Natural killer cell (primary cell): ENCODE measurements around the gene SCAPER. TPM values are rescaled to one million over a fixed set of nuclear protein-coding genes. Genes with fewer than 3 reads are reported as not detected.
"Not testable (repeated sequence)": the region's sequence is repeated elsewhere in the genome, so short reads cannot be mapped to it uniquely, and the experiment has no call there.

ENCODE experiments used
- ATAC-seq, 3 donors: fragments of 150-1000 bp in 2 of 3; fragments of 200-7000 bp in 1 of 3; cut with Tn5 transposase; 1 replicate in 1 of 3; 2 replicates in 2 of 3; pipeline ENCODE4 v1.10.0; 2021; ENCODE audit warnings: mild to moderate bottlenecking in 2 of 3, moderate library complexity in 2 of 3
- DNase-seq, 2 donors: peaks; one replicate each; pipeline versions ENCODE4 v3.0.0 to v3.0.0-alpha.2; 2013 to 2021; ENCODE audit warnings: mixed read lengths in 1 of 2
- H3K27ac ChIP-seq: one replicate; pipeline ENCODE4 v1.5.1; 2013; ENCODE audit warnings: mild to moderate bottlenecking, low read length
- H3K27me3 ChIP-seq: one replicate; pipeline ENCODE4 v1.6.1; 2013; ENCODE audit warnings: low read length; ENCODE audit not compliant: control insufficient read depth, insufficient read depth
- H3K36me3 ChIP-seq: one replicate; pipeline ENCODE4 v1.6.1; 2013; ENCODE audit warnings: low read length; ENCODE audit not compliant: control insufficient read depth, insufficient read depth
- H3K4me1 ChIP-seq: one replicate; pipeline ENCODE4 v1.6.1; 2013; ENCODE audit warnings: low read length; ENCODE audit not compliant: control insufficient read depth, insufficient read depth
- H3K4me3 ChIP-seq: one replicate; pipeline ENCODE4 v1.5.1; 2013; ENCODE audit warnings: low read length
- H3K9me3 ChIP-seq: one replicate; pipeline ENCODE4 v1.6.1; 2013; ENCODE audit warnings: low read length; ENCODE audit not compliant: control insufficient read depth, insufficient read depth
- H3K27ac Mint-ChIP-seq, 2 donors: one replicate each; pipeline ENCODE4 v1.8.0; 2022; ENCODE audit warnings: mild to moderate bottlenecking in 2 of 2, mixed read lengths in 2 of 2, moderate library complexity in 1 of 2
- H3K27me3 Mint-ChIP-seq, 2 donors: one replicate each; pipeline ENCODE4 v1.8.0; 2022; ENCODE audit warnings: low read depth in 2 of 2, mixed read lengths in 2 of 2
- H3K36me3 Mint-ChIP-seq: one replicate; pipeline ENCODE4 v1.8.0; 2022; ENCODE audit warnings: mixed read lengths
- H3K4me1 Mint-ChIP-seq, 2 donors: one replicate each; pipeline ENCODE4 v1.8.0; 2022; ENCODE audit warnings: mixed read lengths in 2 of 2
- H3K4me3 Mint-ChIP-seq: one replicate; pipeline ENCODE4 v1.8.0; 2022; ENCODE audit warnings: mild to moderate bottlenecking, moderate library complexity, mixed read lengths
- H3K9me3 Mint-ChIP-seq, 2 donors: one replicate each; pipeline ENCODE4 v1.8.0; 2022; ENCODE audit warnings: mixed read lengths in 2 of 2
- WGBS: methylation state at CpG from one replicate; pipeline ENCODE4 v1.1.7; 2013; ENCODE audit warnings: missing lambda C conversion rate; ENCODE audit not compliant: insufficient coverage; 5-methylcytosine and 5-hydroxymethylcytosine counted together
- intact Hi-C: fragments of 100-400 bp; cut with micrococcal nuclease; formaldehyde crosslinking; loops from one replicate; pipeline ENCODE4 v1.14.2; 2022
- total RNA-seq, 4 donors: library from RNA; stranded (reverse); fragments of 120-200 nt in 1 of 4; gene quantifications; one replicate each; pipeline versions ENCODE4 v1.2.3 to v1.2.4, GENCODE V29; 2013 to 2022
- TF ChIP-seq, protein P1 (sequence below): fragments of 200-600 bp; IDR thresholded peaks from one replicate; pipeline ENCODE4 v1.8.0; 2022; ENCODE audit warnings: antibody characterized with exemption

The SCAPER gene
- total RNA-seq, 3 donors from 2014 or later (not counting 1 experiment from before 2014, with no cell fraction given) = 48.1 to 53.6 (median 51.8) TPM

DNA sequence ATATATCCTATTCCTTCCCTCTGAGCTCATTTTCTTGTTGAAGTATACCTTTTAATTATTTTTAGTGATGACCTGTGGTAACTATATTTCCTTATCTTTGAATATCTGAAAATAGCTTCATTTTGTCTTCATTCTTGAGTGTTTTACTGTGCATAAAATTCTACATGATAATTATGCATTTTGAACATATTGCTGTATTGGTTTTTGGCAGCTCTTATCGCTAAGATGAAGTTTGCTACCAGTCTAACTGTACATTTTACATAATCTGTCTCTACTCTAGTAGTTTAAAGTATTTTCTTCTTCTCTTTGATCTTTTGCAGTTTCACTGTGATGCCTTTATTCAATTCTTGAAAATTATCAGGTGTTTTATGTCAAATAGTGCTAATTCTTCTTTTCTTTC is 379.0 kb downstream of the SCAPER start:
- no peak overlapping the region for H3K4me3 Mint-ChIP-seq
- no peaks in the 10 kb centered on the region for H3K27me3 Mint-ChIP-seq

DNA sequence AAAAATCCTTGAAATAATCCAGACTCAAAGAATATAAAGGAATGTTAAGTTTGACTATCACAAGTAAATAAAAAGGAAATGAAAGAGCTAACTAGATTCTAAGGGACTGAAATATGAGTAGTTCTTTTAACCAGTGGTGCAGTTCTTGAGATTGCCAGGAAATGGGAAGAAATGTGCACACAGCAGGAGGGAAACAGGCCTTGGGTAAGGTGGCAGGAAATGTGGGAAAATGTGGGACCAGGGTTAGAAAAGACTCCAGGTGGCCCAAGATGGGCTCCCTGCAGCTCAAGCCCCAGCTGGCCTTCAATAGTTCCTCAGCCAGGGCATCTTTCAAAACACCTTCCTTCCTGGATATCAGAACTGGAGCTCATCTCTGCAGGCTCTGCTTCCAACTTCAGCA is 387.2 kb downstream of the SCAPER start:
- Histone ChIP-seq H3K27ac (no peak overlapping the region), H3K27me3 (no peaks in the 10 kb centered on the region), H3K4me1 (no peaks in the 10 kb centered on the region), H3K36me3 (no peaks in the 10 kb centered on the region), H3K4me3 (no peak overlapping the region), H3K9me3 (no peaks in the 10 kb centered on the region)
- intact Hi-C loops = no loop called here
- H3K27me3 Mint-ChIP-seq = no peaks in the 10 kb centered on the region
- DNase-seq (no peak), ATAC-seq (no peak)
- no peaks in the 10 kb centered on the region for H3K9me3 Mint-ChIP-seq
- TF ChIP-seq, protein P1, sequence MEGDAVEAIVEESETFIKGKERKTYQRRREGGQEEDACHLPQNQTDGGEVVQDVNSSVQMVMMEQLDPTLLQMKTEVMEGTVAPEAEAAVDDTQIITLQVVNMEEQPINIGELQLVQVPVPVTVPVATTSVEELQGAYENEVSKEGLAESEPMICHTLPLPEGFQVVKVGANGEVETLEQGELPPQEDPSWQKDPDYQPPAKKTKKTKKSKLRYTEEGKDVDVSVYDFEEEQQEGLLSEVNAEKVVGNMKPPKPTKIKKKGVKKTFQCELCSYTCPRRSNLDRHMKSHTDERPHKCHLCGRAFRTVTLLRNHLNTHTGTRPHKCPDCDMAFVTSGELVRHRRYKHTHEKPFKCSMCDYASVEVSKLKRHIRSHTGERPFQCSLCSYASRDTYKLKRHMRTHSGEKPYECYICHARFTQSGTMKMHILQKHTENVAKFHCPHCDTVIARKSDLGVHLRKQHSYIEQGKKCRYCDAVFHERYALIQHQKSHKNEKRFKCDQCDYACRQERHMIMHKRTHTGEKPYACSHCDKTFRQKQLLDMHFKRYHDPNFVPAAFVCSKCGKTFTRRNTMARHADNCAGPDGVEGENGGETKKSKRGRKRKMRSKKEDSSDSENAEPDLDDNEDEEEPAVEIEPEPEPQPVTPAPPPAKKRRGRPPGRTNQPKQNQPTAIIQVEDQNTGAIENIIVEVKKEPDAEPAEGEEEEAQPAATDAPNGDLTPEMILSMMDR = no peak
- H3K4me3 Mint-ChIP-seq = no peak overlapping the region
- H3K4me1 Mint-ChIP-seq = peaks cover 0 to 4% of the 10 kb centered on the region in 2 donors
- H3K27ac Mint-ChIP-seq = no peak overlapping the region
- H3K36me3 Mint-ChIP-seq = no peaks in the 10 kb centered on the region

More for the DNA sequence above, 379.0 kb downstream of the SCAPER start:
- H3K27me3 ChIP-seq = no peaks in the 10 kb centered on the region
- Mint-ChIP-seq H3K27ac (no peak overlapping the region), H3K36me3 (no peaks in the 10 kb centered on the region), H3K9me3 (no peaks in the 10 kb centered on the region), H3K4me1 (no peaks in the 10 kb centered on the region)
- intact Hi-C loops = no loop called here
- H3K27ac ChIP-seq = no peak overlapping the region
- WGBS = no CpG with 5 or more reads among the region's 1 CpG
- DNase-seq (no peak), ATAC-seq (no peak)
- H3K4me3 ChIP-seq = no peak overlapping the region
- H3K9me3 ChIP-seq = no peaks in the 10 kb centered on the region
- TF ChIP-seq, protein P1 = no peak
- H3K36me3 ChIP-seq = no peaks in the 10 kb centered on the region
- H3K4me1 ChIP-seq = no peaks in the 10 kb centered on the region

DNA sequence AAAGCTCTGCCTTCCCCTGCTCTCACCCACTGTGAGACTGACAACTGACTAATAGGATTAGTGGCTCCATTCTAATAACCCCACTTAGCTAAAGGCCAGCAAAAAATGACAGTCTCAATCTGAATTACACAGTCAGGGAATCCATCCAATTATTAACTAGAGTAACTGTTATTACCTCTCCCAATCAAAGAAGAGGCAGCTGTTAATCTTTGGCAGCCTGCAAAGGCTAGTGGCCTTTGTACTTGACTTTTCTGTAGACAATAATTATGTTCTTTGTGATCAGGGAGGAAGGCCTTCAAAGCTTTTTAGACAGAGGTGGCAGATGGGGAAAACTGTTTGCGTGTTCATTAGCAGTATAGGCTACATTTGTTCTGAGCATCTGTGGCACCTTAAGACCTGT is 390.9 kb downstream of the SCAPER start:
- no peaks in the 10 kb centered on the region for H3K27me3 Mint-ChIP-seq
- Histone ChIP-seq H3K36me3 (no peaks in the 10 kb centered on the region), H3K27me3 (no peaks in the 10 kb centered on the region), H3K4me3 (no peak overlapping the region), H3K9me3 (no peaks in the 10 kb centered on the region), H3K4me1 (no peaks in the 10 kb centered on the region), H3K27ac (no peak overlapping the region)
- peaks cover 0 to 4% of the 10 kb centered on the region in 2 donors for H3K4me1 Mint-ChIP-seq
- DNase-seq = no peak
- H3K36me3 Mint-ChIP-seq = no peaks in the 10 kb centered on the region
- H3K27ac Mint-ChIP-seq = no peak overlapping the region
- H3K9me3 Mint-ChIP-seq = no peaks in the 10 kb centered on the region
- no peak overlapping the region for H3K4me3 Mint-ChIP-seq
- 100% methylated on average over 1 of the region's 1 CpG for WGBS
- no peak for ATAC-seq
- TF ChIP-seq, protein P1 = no peak
- intact Hi-C loops = no loop called here

DNA sequence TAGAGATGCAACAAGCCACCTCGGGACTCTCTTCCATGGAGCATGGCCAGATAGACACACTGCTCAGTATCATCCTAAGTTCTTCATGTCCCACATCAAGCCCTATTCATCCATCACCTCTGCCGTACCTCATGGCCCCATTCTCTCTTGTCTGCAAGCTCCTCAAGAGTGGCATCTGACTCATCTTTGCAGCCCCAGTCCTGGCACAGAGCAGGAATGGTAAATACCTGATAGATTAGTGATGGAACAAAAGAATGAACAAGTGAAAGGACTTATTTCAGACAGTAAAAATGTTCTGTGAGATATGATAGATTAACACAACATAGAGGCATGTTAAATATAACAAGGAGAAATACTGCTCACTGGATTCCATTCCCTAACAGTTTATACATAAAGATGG is 392.2 kb downstream of the SCAPER start:
- Histone ChIP-seq H3K36me3 (no peaks in the 10 kb centered on the region), H3K4me3 (no peak overlapping the region), H3K27me3 (no peaks in the 10 kb centered on the region), H3K4me1 (no peaks in the 10 kb centered on the region), H3K27ac (no peak overlapping the region), H3K9me3 (no peaks in the 10 kb centered on the region)
- no peak for DNase-seq
- intact Hi-C loops = no loop called here
- TF ChIP-seq, protein P1 = no peak
- H3K4me3 Mint-ChIP-seq = no peak overlapping the region
- no peak for ATAC-seq
- H3K27ac Mint-ChIP-seq = no peak overlapping the region
- H3K36me3 Mint-ChIP-seq = no peaks in the 10 kb centered on the region
- H3K4me1 Mint-ChIP-seq = peaks cover 0 to 4% of the 10 kb centered on the region in 2 donors
- H3K9me3 Mint-ChIP-seq = no peaks in the 10 kb centered on the region
- 100% methylated on average over 2 of the region's 2 CpGs for WGBS
- no peaks in the 10 kb centered on the region for H3K27me3 Mint-ChIP-seq

DNA sequence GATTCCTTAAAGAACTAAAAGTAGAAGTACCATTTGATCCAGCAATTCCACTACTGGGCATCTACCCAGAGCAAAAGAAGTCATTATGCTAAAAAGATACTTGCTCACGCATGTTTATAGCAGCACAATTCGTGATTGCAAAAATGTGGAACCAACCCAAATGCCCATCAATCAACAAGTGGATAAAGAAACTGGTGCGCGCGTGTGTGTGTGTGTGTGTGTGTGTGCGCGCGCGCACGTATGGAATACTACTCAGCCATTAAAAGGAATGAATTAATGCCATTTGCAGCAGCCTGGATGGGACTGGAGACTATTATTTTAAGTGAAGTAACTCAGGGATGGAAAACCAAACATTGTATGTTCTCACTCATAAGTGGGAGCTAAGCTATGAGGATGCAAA is 394.5 kb downstream of the SCAPER start:
- H3K9me3 ChIP-seq, H3K36me3 ChIP-seq, H3K4me3 Mint-ChIP-seq, H3K4me3 ChIP-seq, H3K27me3 Mint-ChIP-seq, H3K36me3 Mint-ChIP-seq, intact Hi-C loops, H3K9me3 Mint-ChIP-seq, H3K4me1 Mint-ChIP-seq, ATAC-seq, H3K27me3 ChIP-seq, H3K27ac Mint-ChIP-seq, H3K27ac ChIP-seq, H3K4me1 ChIP-seq, DNase-seq: not testable (repeated sequence)
- WGBS = 100% methylated on average over 8 of the region's 10 CpGs
